ENCODE measurements around the gene C12orf43. TPM values are rescaled to one million over a fixed set of nuclear protein-coding genes. Genes with fewer than 3 reads are reported as not detected.
A peak's percentile ranks its signal among the peaks of the same experiment; 100 is the strongest.

The C12orf43 gene
- total RNA-seq, 1 donor from 2014 or later, result 7.6 TPM

- intact Hi-C loops (cut with micrococcal nuclease), result no loop called here
- Histone ChIP-seq H3K9me3 (replicated peaks) (no peaks in the 10 kb centered on the region), H3K36me3 (no peaks in the 10 kb centered on the region), H3K27ac (replicated peaks) (no peak overlapping the region), H3K4me3 (no peak overlapping the region), H3K4me1 (no peaks in the 10 kb centered on the region), H3K27me3 (ENCODE audit: low read depth) (peaks cover 3% of the 10 kb centered on the region)
- DNase-seq, result no peak
- TF ChIP-seq, protein P1, sequence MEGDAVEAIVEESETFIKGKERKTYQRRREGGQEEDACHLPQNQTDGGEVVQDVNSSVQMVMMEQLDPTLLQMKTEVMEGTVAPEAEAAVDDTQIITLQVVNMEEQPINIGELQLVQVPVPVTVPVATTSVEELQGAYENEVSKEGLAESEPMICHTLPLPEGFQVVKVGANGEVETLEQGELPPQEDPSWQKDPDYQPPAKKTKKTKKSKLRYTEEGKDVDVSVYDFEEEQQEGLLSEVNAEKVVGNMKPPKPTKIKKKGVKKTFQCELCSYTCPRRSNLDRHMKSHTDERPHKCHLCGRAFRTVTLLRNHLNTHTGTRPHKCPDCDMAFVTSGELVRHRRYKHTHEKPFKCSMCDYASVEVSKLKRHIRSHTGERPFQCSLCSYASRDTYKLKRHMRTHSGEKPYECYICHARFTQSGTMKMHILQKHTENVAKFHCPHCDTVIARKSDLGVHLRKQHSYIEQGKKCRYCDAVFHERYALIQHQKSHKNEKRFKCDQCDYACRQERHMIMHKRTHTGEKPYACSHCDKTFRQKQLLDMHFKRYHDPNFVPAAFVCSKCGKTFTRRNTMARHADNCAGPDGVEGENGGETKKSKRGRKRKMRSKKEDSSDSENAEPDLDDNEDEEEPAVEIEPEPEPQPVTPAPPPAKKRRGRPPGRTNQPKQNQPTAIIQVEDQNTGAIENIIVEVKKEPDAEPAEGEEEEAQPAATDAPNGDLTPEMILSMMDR (IDR thresholded peaks at IDR 0.05; ENCODE audit: borderline replicate concordance), result no peak
Observed at GRCh38 chr12:120962532-120963020, 53.7 kb downstream of the C12orf43 start.

- H3K27ac ChIP-seq (replicated peaks), result no peak overlapping the region
- H3K4me3 ChIP-seq, result no peak overlapping the region
- no peaks in the 10 kb centered on the region for H3K9me3 ChIP-seq (replicated peaks)
- intact Hi-C loops (cut with micrococcal nuclease), result no loop called here
- peaks cover 9% of the 10 kb centered on the region for H3K27me3 ChIP-seq (ENCODE audit: low read depth)
- TF ChIP-seq, protein P1 (IDR thresholded peaks at IDR 0.05; ENCODE audit: borderline replicate concordance), result no peak
- DNase-seq, result peak; percentile 35
- H3K36me3 ChIP-seq, result no peaks in the 10 kb centered on the region
- H3K4me1 ChIP-seq, result no peaks in the 10 kb centered on the region
Observed at GRCh38 chr12:120961604-120962531, 54.4 kb downstream of the C12orf43 start.

DNA sequence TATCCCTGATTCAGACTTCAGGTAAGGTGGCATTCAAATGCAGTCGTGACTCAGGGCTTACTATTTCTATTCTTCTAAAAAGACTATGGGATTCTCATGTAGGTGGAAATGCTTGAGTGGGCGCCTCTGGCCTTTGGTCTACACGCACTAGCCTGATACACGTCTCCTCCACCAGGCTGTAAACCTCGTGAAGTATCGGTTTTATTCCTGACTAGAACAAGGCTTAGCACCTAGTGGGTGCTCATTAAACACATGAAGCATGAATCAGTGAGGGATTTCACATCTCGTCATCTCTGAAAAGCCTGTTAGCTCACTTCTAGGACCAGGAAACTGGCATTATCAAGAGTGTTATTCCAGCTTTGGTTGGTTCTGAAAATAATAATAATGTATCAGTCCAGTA, 55.6 kb downstream of the C12orf43 start:
- H3K9me3 ChIP-seq (replicated peaks), result no peaks in the 10 kb centered on the region
- H3K27ac ChIP-seq (replicated peaks), result no peak overlapping the region
- H3K27me3 ChIP-seq (ENCODE audit: low read depth), result peaks cover 9% of the 10 kb centered on the region
- no peaks in the 10 kb centered on the region for H3K4me1 ChIP-seq
- H3K4me3 ChIP-seq, result no peak overlapping the region
- H3K36me3 ChIP-seq, result no peaks in the 10 kb centered on the region
- DNase-seq, result no peak
- TF ChIP-seq, protein P1 (IDR thresholded peaks at IDR 0.05; ENCODE audit: borderline replicate concordance), result no peak
- intact Hi-C loops (cut with micrococcal nuclease), result no loop called here

DNA sequence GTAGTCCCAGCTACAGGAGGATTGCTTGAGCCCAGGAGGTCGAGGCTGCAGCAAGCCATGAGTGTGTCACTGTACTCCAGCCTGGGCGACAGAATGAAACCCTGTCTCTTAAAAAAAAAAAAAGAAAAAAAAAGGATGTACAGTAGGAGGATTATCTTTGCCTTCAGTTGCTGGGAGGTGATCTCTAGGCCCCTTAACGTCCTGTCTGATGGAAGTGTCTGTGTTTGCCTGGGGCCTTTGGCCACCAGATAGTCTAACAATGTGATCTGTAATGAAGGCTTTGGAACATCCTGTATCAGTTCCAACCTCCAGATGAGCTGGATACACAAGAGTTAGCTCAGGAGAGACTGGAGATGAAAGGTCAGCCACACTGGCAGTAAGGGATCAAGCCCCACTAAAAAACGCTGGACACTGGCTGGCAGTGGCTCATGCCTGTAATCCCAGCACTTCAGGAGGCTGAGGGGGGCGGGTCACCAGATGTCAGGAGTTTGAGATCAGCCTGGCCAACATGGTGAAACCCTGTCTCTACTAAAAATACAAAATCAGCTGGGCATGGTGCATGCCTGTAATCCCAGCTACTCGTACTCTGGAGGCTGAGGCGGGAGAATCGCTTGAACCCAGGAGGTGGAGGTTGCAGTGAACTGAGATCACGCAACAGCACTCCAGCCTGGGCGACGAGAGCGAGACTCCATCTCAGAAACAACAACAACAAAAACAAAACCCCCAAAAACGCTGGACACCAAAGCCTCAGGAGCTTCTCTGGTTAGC, 57.0 kb downstream of the C12orf43 start:
- Histone ChIP-seq H3K9me3 (replicated peaks) (no peaks in the 10 kb centered on the region), H3K4me1 (no peaks in the 10 kb centered on the region), H3K27me3 (ENCODE audit: low read depth) (peaks cover 9% of the 10 kb centered on the region), H3K27ac (replicated peaks) (no peak overlapping the region), H3K4me3 (no peak overlapping the region), H3K36me3 (no peaks in the 10 kb centered on the region)
- no peak for DNase-seq
- TF ChIP-seq, protein P1 (IDR thresholded peaks at IDR 0.05; ENCODE audit: borderline replicate concordance), result no peak
- intact Hi-C loops (cut with micrococcal nuclease), result no loop called here

- intact Hi-C loops (cut with micrococcal nuclease), result no loop called here
- TF ChIP-seq, protein P1 (IDR thresholded peaks at IDR 0.05; ENCODE audit: borderline replicate concordance), result no peak
- H3K27ac ChIP-seq (replicated peaks), result no peak overlapping the region
- peaks cover 9% of the 10 kb centered on the region for H3K27me3 ChIP-seq (ENCODE audit: low read depth)
- no peak overlapping the region for H3K4me3 ChIP-seq
- H3K36me3 ChIP-seq, result no peaks in the 10 kb centered on the region
- DNase-seq, result no peak
- no peaks in the 10 kb centered on the region for H3K4me1 ChIP-seq
- no peaks in the 10 kb centered on the region for H3K9me3 ChIP-seq (replicated peaks)
Observed at GRCh38 chr12:120956579-120957300, 59.5 kb downstream of the C12orf43 start.

Data from left ventricle myocardium inferior (tissue), 1 donor.